ENCODE results near the gene ST7L.

ST7L gene

GRCh38 chr1:112544011-112544688 is 74.8 kb downstream of the ST7L start:
- DNase-seq: no peak

GRCh38 chr1:112542206-112542973 is 76.6 kb downstream of the ST7L start:
- DNase-seq: no peak

- no peak for DNase-seq
Observed at GRCh38 chr1:112541299-112541698, 77.6 kb downstream of the ST7L start.

GRCh38 chr1:112540226-112540794 is 78.6 kb downstream of the ST7L start:
- no peak for DNase-seq

- no peak for DNase-seq
Observed at GRCh38 chr1:112538883-112539282, 80.1 kb downstream of the ST7L start.

GRCh38 chr1:112537456-112537855 is 81.5 kb downstream of the ST7L start:
- DNase-seq: no peak

GRCh38 chr1:112536561-112536960 is 82.4 kb downstream of the ST7L start:
- no peak for DNase-seq

- DNase-seq: no peak
Observed at GRCh38 chr1:112533029-112533428, 85.9 kb downstream of the ST7L start.

- no peak for DNase-seq
Observed at GRCh38 chr1:112532064-112532463, 86.9 kb downstream of the ST7L start.

- no peak for DNase-seq
Observed at GRCh38 chr1:112530832-112531231, 88.1 kb downstream of the ST7L start.

- no peak for DNase-seq
Observed at GRCh38 chr1:112529301-112529700, 89.6 kb downstream of the ST7L start.

GRCh38 chr1:112528076-112528475 is 90.9 kb downstream of the ST7L start:
- DNase-seq: no peak

GRCh38 chr1:112527266-112528010 is 91.5 kb downstream of the ST7L start:
- DNase-seq: no peak

GRCh38 chr1:112524986-112525385 is 94.0 kb downstream of the ST7L start:
- DNase-seq: no peak

GRCh38 chr1:112524251-112524650 is 94.7 kb downstream of the ST7L start:
- DNase-seq: no peak

- no peak for DNase-seq
Observed at GRCh38 chr1:112522621-112523020, 96.3 kb downstream of the ST7L start.

GRCh38 chr1:112520166-112520565 is 98.8 kb downstream of the ST7L start:
- DNase-seq: no peak

- no peak for DNase-seq
Observed at GRCh38 chr1:112518186-112518585, 100.8 kb downstream of the ST7L start.

GRCh38 chr1:112517646-112518045 is 101.3 kb downstream of the ST7L start:
- DNase-seq: no peak

GRCh38 chr1:112517231-112517630 is 101.7 kb downstream of the ST7L start:
- no peak for DNase-seq

- no peak for DNase-seq
Observed at GRCh38 chr1:112516141-112516540, 102.8 kb downstream of the ST7L start.

GRCh38 chr1:112515311-112516009 is 103.5 kb downstream of the ST7L start:
- DNase-seq: no peak

GRCh38 chr1:112514901-112515300 is 104.0 kb downstream of the ST7L start:
- DNase-seq: no peak
